Kidney epithelial cell (primary cell): ENCODE data around the gene ITPKB. TPM values are rescaled to one million over a fixed set of nuclear protein-coding genes. Genes with fewer than 3 reads are reported as not detected.
A peak's percentile ranks its signal among the peaks of the same experiment; 100 is the strongest.

Experiments
- DNase-seq: peaks from one replicate; pipeline ENCODE4 v3.0.0-alpha.2; 2010; ENCODE audit warnings: low read depth
- H3K27me3 ChIP-seq: 2 replicates; pipeline ENCODE4 v1.6.0; 2011; ENCODE audit warnings: low read length; ENCODE audit not compliant: control insufficient read depth, insufficient read depth
- H3K36me3 ChIP-seq: 2 replicates; pipeline ENCODE4 v1.5.1; 2011; ENCODE audit warnings: low read length; ENCODE audit not compliant: control insufficient read depth, insufficient read depth
- H3K4me3 ChIP-seq: 2 replicates; pipeline ENCODE4 v1.5.1; 2011; ENCODE audit warnings: low read depth, mild to moderate bottlenecking, control low read depth, low read length
- CTCF ChIP-seq: IDR thresholded peaks from 2 replicates; pipeline ENCODE4 v1.5.1; 2011; ENCODE audit warnings: mild to moderate bottlenecking, moderate library complexity, low read length, control low read depth, inconsistent platforms; ENCODE audit not compliant: insufficient read depth, poor library complexity, severe bottlenecking
- total RNA-seq: library from RNA; depleted of rRNA; stranded (reverse); fragments of >200 nt; gene quantifications from 2 replicates; pipeline ENCODE4 v1.2.3, GENCODE V29; 2015

ITPKB gene
- total RNA-seq, 1 donor from 2014 or later = 11.7 TPM

- DNase-seq = no peak
- Histone ChIP-seq H3K27me3 (peaks cover 6% of the 10 kb centered on the region), H3K4me3 (no peak overlapping the region), H3K36me3 (no peaks in the 10 kb centered on the region)
- no peak for TF ChIP-seq CTCF
These were observed 129.1 kb downstream of the ITPKB start for GRCh38 chr1:226609836-226610455.

- Histone ChIP-seq H3K27me3 (peaks cover 8% of the 10 kb centered on the region), H3K4me3 (no peak overlapping the region), H3K36me3 (no peaks in the 10 kb centered on the region)
- peak; percentile 91 for TF ChIP-seq CTCF
- DNase-seq = no peak
These were observed 130.2 kb downstream of the ITPKB start for GRCh38 chr1:226608699-226609505.

GRCh38 chr1:226607821-226608220 lies 131.3 kb downstream of the ITPKB start:
- Histone ChIP-seq H3K27me3 (peaks cover 8% of the 10 kb centered on the region), H3K36me3 (no peaks in the 10 kb centered on the region), H3K4me3 (no peak overlapping the region)
- no peak for TF ChIP-seq CTCF
- no peak for DNase-seq

- no peak overlapping the region for H3K4me3 ChIP-seq
- no peak for DNase-seq
- peaks cover 8% of the 10 kb centered on the region for H3K27me3 ChIP-seq
- no peaks in the 10 kb centered on the region for H3K36me3 ChIP-seq
- no peak for TF ChIP-seq CTCF
These were observed 131.8 kb downstream of the ITPKB start for GRCh38 chr1:226607268-226607660.

- H3K27me3 ChIP-seq = peaks cover 8% of the 10 kb centered on the region
- DNase-seq = no peak
- no peak for TF ChIP-seq CTCF
These were observed 132.5 kb downstream of the ITPKB start for GRCh38 chr1:226606311-226607267.

More at GRCh38 chr1:226606311-226607267, 132.5 kb downstream of the ITPKB start:
- Histone ChIP-seq H3K4me3 (no peak overlapping the region), H3K36me3 (no peaks in the 10 kb centered on the region)
